ENCODE data around the gene MT1M.

Gene MT1M

DNA sequence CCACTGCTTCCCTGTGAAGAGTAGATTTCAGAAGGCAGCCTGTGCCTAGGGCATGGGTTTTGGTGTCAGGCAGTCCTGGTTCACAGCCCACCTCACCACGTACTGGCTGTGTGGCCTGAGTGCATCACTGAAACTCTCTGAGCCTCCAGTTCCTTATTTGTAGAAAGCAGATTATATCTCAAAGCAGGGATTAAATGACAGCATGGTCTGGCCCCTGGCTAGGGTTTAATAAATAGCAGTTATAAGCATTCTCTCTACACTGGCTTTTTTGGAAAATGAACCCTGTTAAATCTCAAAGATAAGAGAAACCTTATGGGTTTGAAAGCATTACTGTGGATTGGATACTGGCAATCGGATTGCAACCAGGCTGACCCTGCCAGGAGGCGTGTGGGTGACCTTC, 2.9 kb upstream of the MT1M start:
- Histone ChIP-seq H3K27me3 (ENCODE audit: insufficient read depth, poor library complexity, severe bottlenecking) (peaks cover 56% of the 10 kb centered on the region), H3K27ac (replicated peaks) (no peak overlapping the region), H3K4me3 (replicated peaks; ENCODE audit: insufficient read depth, low read length) (no peak overlapping the region)
- TF ChIP-seq SPI1 (IDR thresholded peaks at IDR 0.05; ENCODE audit: borderline replicate concordance, low read depth) (no peak), GABPA (IDR thresholded peaks at IDR 0.05; ENCODE audit: low read depth) (no peak), POLR2AphosphoS5 (IDR thresholded peaks at IDR 0.05; ENCODE audit: low read depth) (no peak)
- TF ChIP-seq, protein P1, sequence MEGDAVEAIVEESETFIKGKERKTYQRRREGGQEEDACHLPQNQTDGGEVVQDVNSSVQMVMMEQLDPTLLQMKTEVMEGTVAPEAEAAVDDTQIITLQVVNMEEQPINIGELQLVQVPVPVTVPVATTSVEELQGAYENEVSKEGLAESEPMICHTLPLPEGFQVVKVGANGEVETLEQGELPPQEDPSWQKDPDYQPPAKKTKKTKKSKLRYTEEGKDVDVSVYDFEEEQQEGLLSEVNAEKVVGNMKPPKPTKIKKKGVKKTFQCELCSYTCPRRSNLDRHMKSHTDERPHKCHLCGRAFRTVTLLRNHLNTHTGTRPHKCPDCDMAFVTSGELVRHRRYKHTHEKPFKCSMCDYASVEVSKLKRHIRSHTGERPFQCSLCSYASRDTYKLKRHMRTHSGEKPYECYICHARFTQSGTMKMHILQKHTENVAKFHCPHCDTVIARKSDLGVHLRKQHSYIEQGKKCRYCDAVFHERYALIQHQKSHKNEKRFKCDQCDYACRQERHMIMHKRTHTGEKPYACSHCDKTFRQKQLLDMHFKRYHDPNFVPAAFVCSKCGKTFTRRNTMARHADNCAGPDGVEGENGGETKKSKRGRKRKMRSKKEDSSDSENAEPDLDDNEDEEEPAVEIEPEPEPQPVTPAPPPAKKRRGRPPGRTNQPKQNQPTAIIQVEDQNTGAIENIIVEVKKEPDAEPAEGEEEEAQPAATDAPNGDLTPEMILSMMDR (IDR thresholded peaks at IDR 0.05; ENCODE audit: insufficient read depth, low read length) = no peak
- TF ChIP-seq, protein P2, sequence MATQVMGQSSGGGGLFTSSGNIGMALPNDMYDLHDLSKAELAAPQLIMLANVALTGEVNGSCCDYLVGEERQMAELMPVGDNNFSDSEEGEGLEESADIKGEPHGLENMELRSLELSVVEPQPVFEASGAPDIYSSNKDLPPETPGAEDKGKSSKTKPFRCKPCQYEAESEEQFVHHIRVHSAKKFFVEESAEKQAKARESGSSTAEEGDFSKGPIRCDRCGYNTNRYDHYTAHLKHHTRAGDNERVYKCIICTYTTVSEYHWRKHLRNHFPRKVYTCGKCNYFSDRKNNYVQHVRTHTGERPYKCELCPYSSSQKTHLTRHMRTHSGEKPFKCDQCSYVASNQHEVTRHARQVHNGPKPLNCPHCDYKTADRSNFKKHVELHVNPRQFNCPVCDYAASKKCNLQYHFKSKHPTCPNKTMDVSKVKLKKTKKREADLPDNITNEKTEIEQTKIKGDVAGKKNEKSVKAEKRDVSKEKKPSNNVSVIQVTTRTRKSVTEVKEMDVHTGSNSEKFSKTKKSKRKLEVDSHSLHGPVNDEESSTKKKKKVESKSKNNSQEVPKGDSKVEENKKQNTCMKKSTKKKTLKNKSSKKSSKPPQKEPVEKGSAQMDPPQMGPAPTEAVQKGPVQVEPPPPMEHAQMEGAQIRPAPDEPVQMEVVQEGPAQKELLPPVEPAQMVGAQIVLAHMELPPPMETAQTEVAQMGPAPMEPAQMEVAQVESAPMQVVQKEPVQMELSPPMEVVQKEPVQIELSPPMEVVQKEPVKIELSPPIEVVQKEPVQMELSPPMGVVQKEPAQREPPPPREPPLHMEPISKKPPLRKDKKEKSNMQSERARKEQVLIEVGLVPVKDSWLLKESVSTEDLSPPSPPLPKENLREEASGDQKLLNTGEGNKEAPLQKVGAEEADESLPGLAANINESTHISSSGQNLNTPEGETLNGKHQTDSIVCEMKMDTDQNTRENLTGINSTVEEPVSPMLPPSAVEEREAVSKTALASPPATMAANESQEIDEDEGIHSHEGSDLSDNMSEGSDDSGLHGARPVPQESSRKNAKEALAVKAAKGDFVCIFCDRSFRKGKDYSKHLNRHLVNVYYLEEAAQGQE (IDR thresholded peaks at IDR 0.05; ENCODE audit: insufficient replicate concordance, low read depth) = no peak
- DNase-seq (ENCODE audit: low read depth in 1 of 2, low spot score in 1 of 2) = no peak

DNA sequence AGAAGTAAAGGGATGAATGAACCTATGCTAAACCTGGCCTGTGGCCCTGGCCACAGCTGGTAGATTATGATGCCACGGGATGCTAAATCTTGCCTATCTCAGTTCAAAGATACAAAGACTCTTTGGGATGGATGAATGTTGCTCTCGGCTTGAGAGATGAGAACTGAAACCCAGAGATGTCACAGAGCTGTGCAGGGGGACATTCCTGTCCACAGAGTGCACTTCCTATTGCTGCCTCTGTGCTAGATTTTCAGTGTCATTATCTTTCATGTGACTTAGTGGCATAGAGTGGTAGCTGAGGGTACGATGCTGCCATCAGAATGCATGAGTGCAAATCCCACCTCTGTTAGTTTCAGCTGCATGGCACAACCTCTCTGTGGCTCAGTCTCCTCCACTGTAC, 2.3 kb upstream of the MT1M start:
- no peak overlapping the region for H3K4me3 ChIP-seq (replicated peaks; ENCODE audit: insufficient read depth, low read length)
- no peak overlapping the region for H3K27ac ChIP-seq (replicated peaks)
- H3K27me3 ChIP-seq (ENCODE audit: insufficient read depth, poor library complexity, severe bottlenecking) = peaks cover 57% of the 10 kb centered on the region
- TF ChIP-seq, protein P2 (IDR thresholded peaks at IDR 0.05; ENCODE audit: insufficient replicate concordance, low read depth) = no peak
- TF ChIP-seq, protein P1 (IDR thresholded peaks at IDR 0.05; ENCODE audit: insufficient read depth, low read length) = no peak
- no peak for TF ChIP-seq POLR2AphosphoS5 (IDR thresholded peaks at IDR 0.05; ENCODE audit: low read depth)
- no peak for TF ChIP-seq GABPA (IDR thresholded peaks at IDR 0.05; ENCODE audit: low read depth)
- no peak for TF ChIP-seq SPI1 (IDR thresholded peaks at IDR 0.05; ENCODE audit: borderline replicate concordance, low read depth)
- no peak for DNase-seq (ENCODE audit: low read depth in 1 of 2, low spot score in 1 of 2)

DNA sequence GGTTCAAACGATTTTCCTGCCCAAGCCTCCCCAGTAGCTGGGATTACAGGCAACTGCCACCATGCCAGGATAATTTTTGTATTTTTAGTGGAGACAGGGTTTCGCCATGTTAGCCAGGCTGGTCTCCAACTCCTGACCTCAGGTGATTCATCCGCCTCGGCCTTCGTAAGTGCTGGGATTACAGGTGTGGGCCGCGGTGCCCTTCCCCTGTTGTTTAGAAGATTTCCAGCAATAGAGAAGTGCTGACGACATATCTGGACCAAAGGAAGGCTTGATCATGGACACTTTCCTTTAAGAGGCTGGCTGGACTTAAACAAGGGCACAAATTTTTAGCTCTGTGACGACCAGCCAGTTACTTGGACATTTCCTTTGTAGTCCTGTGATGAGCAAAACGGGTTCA, 1.3 kb upstream of the MT1M start:
- no peak overlapping the region for H3K27ac ChIP-seq (replicated peaks)

DNA sequence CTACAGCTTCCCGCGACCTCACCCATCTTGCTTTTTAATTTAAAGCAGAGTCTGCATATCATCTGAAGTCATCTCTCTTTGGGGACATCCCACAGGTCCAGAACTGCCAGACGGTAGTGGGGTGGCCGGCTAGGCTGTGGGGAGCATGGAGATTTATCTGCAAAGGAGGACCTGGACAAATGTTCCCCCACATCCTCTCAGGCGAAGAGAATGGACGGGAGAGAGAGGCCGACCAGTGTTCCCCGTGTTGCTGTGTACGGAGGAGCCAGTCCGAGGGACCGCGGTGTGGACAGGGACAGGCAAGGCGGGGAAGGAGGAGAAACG, 665 bp upstream of the MT1M start:
- no peak overlapping the region for H3K27ac ChIP-seq (replicated peaks)
- TF ChIP-seq GABPA (IDR thresholded peaks at IDR 0.05; ENCODE audit: low read depth) (no peak), SPI1 (IDR thresholded peaks at IDR 0.05; ENCODE audit: borderline replicate concordance, low read depth) (no peak), POLR2AphosphoS5 (IDR thresholded peaks at IDR 0.05; ENCODE audit: low read depth) (no peak)
- TF ChIP-seq, protein P1 (IDR thresholded peaks at IDR 0.05; ENCODE audit: insufficient read depth, low read length) = no peak
- TF ChIP-seq, protein P2 (IDR thresholded peaks at IDR 0.05; ENCODE audit: insufficient replicate concordance, low read depth) = no peak
- no peak for DNase-seq (ENCODE audit: low read depth in 1 of 2, low spot score in 1 of 2)
- peaks cover 60% of the 10 kb centered on the region for H3K27me3 ChIP-seq (ENCODE audit: insufficient read depth, poor library complexity, severe bottlenecking)
- H3K4me3 ChIP-seq (replicated peaks; ENCODE audit: insufficient read depth, low read length) = peak overlapping the region; percentile 39

More for the DNA sequence above, 1.3 kb upstream of the MT1M start:
- Histone ChIP-seq H3K27me3 (ENCODE audit: insufficient read depth, poor library complexity, severe bottlenecking) (peaks cover 58% of the 10 kb centered on the region), H3K4me3 (replicated peaks; ENCODE audit: insufficient read depth, low read length) (no peak overlapping the region)
- TF ChIP-seq, protein P1 (IDR thresholded peaks at IDR 0.05; ENCODE audit: insufficient read depth, low read length) = no peak
- TF ChIP-seq GABPA (IDR thresholded peaks at IDR 0.05; ENCODE audit: low read depth) = no peak
- no peak for DNase-seq (ENCODE audit: low read depth in 1 of 2, low spot score in 1 of 2)

Data from HL-60 (cell line).